ENCODE results near the gene MAL. TPM values are rescaled to one million over a fixed set of nuclear protein-coding genes. Genes with fewer than 3 reads are reported as not detected.

MAL gene
- total and polyA plus RNA-seq, 2 of the 4 experiments (the other 2 are of a cell fraction) = not detected

DNA sequence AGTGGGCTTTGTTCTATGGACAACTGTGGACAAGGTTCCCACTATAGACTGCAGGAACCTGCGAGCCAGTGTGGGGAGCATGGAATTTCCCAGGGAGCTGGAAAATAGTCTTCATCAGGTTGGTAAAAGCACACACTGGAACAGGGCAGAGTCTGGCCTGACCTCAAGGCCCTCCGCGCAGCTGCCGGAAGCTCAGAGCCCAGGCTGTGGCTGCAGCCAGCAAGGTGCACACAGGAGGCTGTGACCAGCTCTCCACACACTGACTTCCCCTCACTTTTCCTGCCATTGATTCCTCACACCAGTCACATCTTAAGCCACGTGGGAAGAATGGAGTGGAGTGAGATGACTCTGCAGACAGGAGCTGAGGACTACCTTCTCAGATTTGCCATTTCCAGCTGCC lies 19.1 kb downstream of the MAL start:
- no peak overlapping the region for H3K27ac ChIP-seq (ENCODE audit: insufficient read depth, low read length)
- no peak overlapping the region for H3K18ac ChIP-seq (ENCODE audit: low read depth, low read length)
- H2BK5ac ChIP-seq (ENCODE audit: low read depth, low read length, poor library complexity, severe bottlenecking) = no peak overlapping the region
- no peak for TF ChIP-seq BHLHE40 (IDR thresholded peaks at IDR 0.05; ENCODE audit: low read depth, low read length)
- no peak for TF ChIP-seq ELK1 (IDR thresholded peaks at IDR 0.05; ENCODE audit: borderline replicate concordance, low read depth, low read length)
- TF ChIP-seq POLR2A (IDR thresholded peaks at IDR 0.05; ENCODE audit: low read depth, low read length) = no peak
- no peak for TF ChIP-seq NFE2L2 (IDR thresholded peaks at IDR 0.05; ENCODE audit: low read depth, low read length)
- TF ChIP-seq, protein P1, sequence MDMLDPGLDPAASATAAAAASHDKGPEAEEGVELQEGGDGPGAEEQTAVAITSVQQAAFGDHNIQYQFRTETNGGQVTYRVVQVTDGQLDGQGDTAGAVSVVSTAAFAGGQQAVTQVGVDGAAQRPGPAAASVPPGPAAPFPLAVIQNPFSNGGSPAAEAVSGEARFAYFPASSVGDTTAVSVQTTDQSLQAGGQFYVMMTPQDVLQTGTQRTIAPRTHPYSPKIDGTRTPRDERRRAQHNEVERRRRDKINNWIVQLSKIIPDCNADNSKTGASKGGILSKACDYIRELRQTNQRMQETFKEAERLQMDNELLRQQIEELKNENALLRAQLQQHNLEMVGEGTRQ (IDR thresholded peaks at IDR 0.05; ENCODE audit: low read depth, low read length) = no peak
- no peak for TF ChIP-seq RCOR1 (IDR thresholded peaks at IDR 0.05; ENCODE audit: insufficient replicate concordance, low read length)
- no peak for TF ChIP-seq MXI1 (IDR thresholded peaks at IDR 0.05; ENCODE audit: borderline replicate concordance, low read depth, low read length)
- no peak for TF ChIP-seq MAZ (IDR thresholded peaks at IDR 0.05; ENCODE audit: borderline replicate concordance, low read depth, low read length)
- TF ChIP-seq FOS (IDR thresholded peaks at IDR 0.05; ENCODE audit: low read depth, low read length) = no peak
- TF ChIP-seq RAD21 (IDR thresholded peaks at IDR 0.05; ENCODE audit: low read length) = no peak
- no peak for TF ChIP-seq CEBPB (IDR thresholded peaks at IDR 0.05; ENCODE audit: low read depth, low read length)
- no peak for TF ChIP-seq MAFK (IDR thresholded peaks at IDR 0.05; ENCODE audit: low read depth, low read length)
- TF ChIP-seq SMC3 (IDR thresholded peaks at IDR 0.05; ENCODE audit: low read depth, low read length) = no peak
- TF ChIP-seq CHD1 (IDR thresholded peaks at IDR 0.05; ENCODE audit: low read depth, low read length) = no peak
- TF ChIP-seq RFX5 (IDR thresholded peaks at IDR 0.05; ENCODE audit: low read depth, low read length) = no peak
- TF ChIP-seq, protein P2, sequence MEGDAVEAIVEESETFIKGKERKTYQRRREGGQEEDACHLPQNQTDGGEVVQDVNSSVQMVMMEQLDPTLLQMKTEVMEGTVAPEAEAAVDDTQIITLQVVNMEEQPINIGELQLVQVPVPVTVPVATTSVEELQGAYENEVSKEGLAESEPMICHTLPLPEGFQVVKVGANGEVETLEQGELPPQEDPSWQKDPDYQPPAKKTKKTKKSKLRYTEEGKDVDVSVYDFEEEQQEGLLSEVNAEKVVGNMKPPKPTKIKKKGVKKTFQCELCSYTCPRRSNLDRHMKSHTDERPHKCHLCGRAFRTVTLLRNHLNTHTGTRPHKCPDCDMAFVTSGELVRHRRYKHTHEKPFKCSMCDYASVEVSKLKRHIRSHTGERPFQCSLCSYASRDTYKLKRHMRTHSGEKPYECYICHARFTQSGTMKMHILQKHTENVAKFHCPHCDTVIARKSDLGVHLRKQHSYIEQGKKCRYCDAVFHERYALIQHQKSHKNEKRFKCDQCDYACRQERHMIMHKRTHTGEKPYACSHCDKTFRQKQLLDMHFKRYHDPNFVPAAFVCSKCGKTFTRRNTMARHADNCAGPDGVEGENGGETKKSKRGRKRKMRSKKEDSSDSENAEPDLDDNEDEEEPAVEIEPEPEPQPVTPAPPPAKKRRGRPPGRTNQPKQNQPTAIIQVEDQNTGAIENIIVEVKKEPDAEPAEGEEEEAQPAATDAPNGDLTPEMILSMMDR (conservative IDR thresholded peaks at IDR 0.05; ENCODE audit: low read depth, low read length) = no peak
- peaks cover 14% of the 10 kb centered on the region for H3K4me1 ChIP-seq (ENCODE audit: control insufficient read depth, insufficient read depth, low read length)
- no peak overlapping the region for H4K5ac ChIP-seq (ENCODE audit: low read depth, low read length)
- CTCF ChIA-PET = no interaction called here
- ATAC-seq (ENCODE audit: low read depth) (no peak), DNase-seq (no peak)
- no peaks in the 10 kb centered on the region for H3K36me3 ChIP-seq (ENCODE audit: control insufficient read depth, insufficient read depth, low read length)
- H2BK120ac ChIP-seq (ENCODE audit: low read depth, low read length) = no peak overlapping the region
- H2BK20ac ChIP-seq (ENCODE audit: low read depth, low read length) = no peak overlapping the region
- peaks cover 4% of the 10 kb centered on the region; the same call in 1 of the 2 replicates for H4K20me1 ChIP-seq (ENCODE audit: insufficient read depth, low read length)
- dilution Hi-C loops (cut with HindIII; ENCODE audit: low sequenced_read_pairs, unreplicated experiment) (no loop called here), intact Hi-C loops (cut with micrococcal nuclease) (no loop called here), in situ Hi-C loops (cut with MboI; ENCODE audit: low sequenced_read_pairs) (no loop called here)
- no peak overlapping the region for H2AFZ ChIP-seq (replicated peaks; ENCODE audit: low read length, poor library complexity)
- H3K14ac ChIP-seq (replicated peaks; ENCODE audit: low read depth, low read length) = no peak overlapping the region
- H3K9me1 ChIP-seq (ENCODE audit: insufficient read depth, low read length) = 0 out of 2 replicates have a peak, but pooled peaks cover 7% of the 10 kb centered on the region
- no peak overlapping the region for H2BK15ac ChIP-seq (ENCODE audit: low read depth, low read length)
- H3K27me3 ChIP-seq (ENCODE audit: control insufficient read depth, insufficient read depth, low read length) = peaks cover 5% of the 10 kb centered on the region; the same call in 1 of the 2 replicates
- H3K4me3 ChIP-seq (ENCODE audit: insufficient read depth, low read depth, low read length) = no peak overlapping the region
- no peak overlapping the region for H4K91ac ChIP-seq (ENCODE audit: insufficient read depth, low read depth, low read length)
- no peak overlapping the region for H3K4me2 ChIP-seq (ENCODE audit: low read depth, low read length)
- no CpG with 5 or more reads among the region's 5 CpGs for WGBS, 2 experiments (ENCODE audit: extremely low coverage in 2 of 2, insufficient read length in 1 of 2)
- no peak overlapping the region for H3K56ac ChIP-seq (ENCODE audit: extremely low read depth, insufficient read depth, low read length)
- H3K9ac ChIP-seq (ENCODE audit: low read depth, low read length) = no peak overlapping the region
- BruUV-seq (replicated peaks) = no TSS peak
- POLR2A ChIA-PET (ENCODE audit: unreplicated experiment) = no interaction called here
- H2AK5ac ChIP-seq (ENCODE audit: low read depth, low read length) = no peak overlapping the region
- H3K4ac ChIP-seq (ENCODE audit: low read depth, low read length) = no peak overlapping the region
- H2AK9ac ChIP-seq (replicated peaks; ENCODE audit: low read depth, low read length, poor library complexity) = no peak overlapping the region
- H3K79me1 ChIP-seq (ENCODE audit: low read depth in 1 of 2, low read length in 2 of 2) = no peaks in the 10 kb centered on the region
- H4K8ac ChIP-seq (ENCODE audit: low read depth in 2 of 2, low read length in 2 of 2) = no peak overlapping the region
- no peaks in the 10 kb centered on the region for H3K9me3 ChIP-seq (ENCODE audit: control insufficient read depth, insufficient read depth, low read length)
- no peak overlapping the region for H3K23ac ChIP-seq (ENCODE audit: low read depth, low read length)

Data from IMR-90 (cell line).